ENCODE measurements around the gene SLIT3. TPM values are rescaled to one million over a fixed set of nuclear protein-coding genes. Genes with fewer than 3 reads are reported as not detected.

SLIT3 gene
- total and polyA plus RNA-seq, 2 donors = 64.7 to 109 TPM

- no peak for DNase-seq (ENCODE audit: extremely low spot score)
- no peaks in the 10 kb centered on the region for H3K36me3 ChIP-seq (ENCODE audit: insufficient read depth)
- 76% methylated on average over 3 of the region's 3 CpGs for WGBS
- H3K27ac ChIP-seq (ENCODE audit: low read depth) = no peak overlapping the region
- H3K4me3 ChIP-seq (ENCODE audit: low read depth, low read length) = no peak overlapping the region
- H3K4me1 ChIP-seq (ENCODE audit: insufficient read depth) = no peaks in the 10 kb centered on the region
Observed at GRCh38 chr5:169162407-169162806, 138.5 kb downstream of the SLIT3 start.

- Histone ChIP-seq H3K4me1 (ENCODE audit: insufficient read depth) (no peaks in the 10 kb centered on the region), H3K4me3 (ENCODE audit: low read depth, low read length) (no peak overlapping the region), H3K36me3 (ENCODE audit: insufficient read depth) (no peaks in the 10 kb centered on the region), H3K27ac (ENCODE audit: low read depth) (no peak overlapping the region)
- WGBS = 26% methylated on average over 13 of the region's 13 CpGs
- peak; percentile 54 for DNase-seq (ENCODE audit: extremely low spot score)
Observed at GRCh38 chr5:169161022-169161680, 139.8 kb downstream of the SLIT3 start.

GRCh38 chr5:169160405-169160901, 140.5 kb downstream of the SLIT3 start:
- Histone ChIP-seq H3K4me1 (ENCODE audit: insufficient read depth) (no peaks in the 10 kb centered on the region), H3K27ac (ENCODE audit: low read depth) (no peak overlapping the region), H3K4me3 (ENCODE audit: low read depth, low read length) (no peak overlapping the region), H3K36me3 (ENCODE audit: insufficient read depth) (no peaks in the 10 kb centered on the region)
- 61% methylated on average over 6 of the region's 6 CpGs for WGBS
- no peak for DNase-seq (ENCODE audit: extremely low spot score)

GRCh38 chr5:169158764-169159163, 142.2 kb downstream of the SLIT3 start:
- H3K27ac ChIP-seq (ENCODE audit: low read depth) = no peak overlapping the region

GRCh38 chr5:169157064-169157463, 143.9 kb downstream of the SLIT3 start:
- WGBS = 94% methylated on average over 1 of the region's 1 CpG
- H3K4me3 ChIP-seq (ENCODE audit: low read depth, low read length) = no peak overlapping the region
- H3K27ac ChIP-seq (ENCODE audit: low read depth) = no peak overlapping the region
- no peak for DNase-seq (ENCODE audit: extremely low spot score)
- H3K4me1 ChIP-seq (ENCODE audit: insufficient read depth) = no peaks in the 10 kb centered on the region
- H3K36me3 ChIP-seq (ENCODE audit: insufficient read depth) = no peaks in the 10 kb centered on the region

More at GRCh38 chr5:169158764-169159163, 142.2 kb downstream of the SLIT3 start:
- no peaks in the 10 kb centered on the region for H3K4me1 ChIP-seq (ENCODE audit: insufficient read depth)
- DNase-seq (ENCODE audit: extremely low spot score) = no peak
- H3K36me3 ChIP-seq (ENCODE audit: insufficient read depth) = no peaks in the 10 kb centered on the region
- H3K4me3 ChIP-seq (ENCODE audit: low read depth, low read length) = no peak overlapping the region
- WGBS = 98% methylated on average over 4 of the region's 4 CpGs

- 85% methylated on average over 2 of the region's 2 CpGs for WGBS
- no peak for DNase-seq (ENCODE audit: extremely low spot score)
- Histone ChIP-seq H3K4me3 (ENCODE audit: low read depth, low read length) (no peak overlapping the region), H3K4me1 (ENCODE audit: insufficient read depth) (no peaks in the 10 kb centered on the region), H3K36me3 (ENCODE audit: insufficient read depth) (no peaks in the 10 kb centered on the region), H3K27ac (ENCODE audit: low read depth) (no peak overlapping the region)
Observed at GRCh38 chr5:169154679-169155078, 146.3 kb downstream of the SLIT3 start.

GRCh38 chr5:169153405-169153804, 147.5 kb downstream of the SLIT3 start:
- no peaks in the 10 kb centered on the region for H3K4me1 ChIP-seq (ENCODE audit: insufficient read depth)
- WGBS = 23% methylated on average over 2 of the region's 2 CpGs
- no peak for DNase-seq (ENCODE audit: extremely low spot score)
- no peak overlapping the region for H3K27ac ChIP-seq (ENCODE audit: low read depth)
- no peaks in the 10 kb centered on the region for H3K36me3 ChIP-seq (ENCODE audit: insufficient read depth)
- no peak overlapping the region for H3K4me3 ChIP-seq (ENCODE audit: low read depth, low read length)

- H3K4me3 ChIP-seq (ENCODE audit: low read depth, low read length) = no peak overlapping the region
- H3K4me1 ChIP-seq (ENCODE audit: insufficient read depth) = no peaks in the 10 kb centered on the region
- 73% methylated on average over 7 of the region's 7 CpGs for WGBS
- no peak overlapping the region for H3K27ac ChIP-seq (ENCODE audit: low read depth)
- no peaks in the 10 kb centered on the region for H3K36me3 ChIP-seq (ENCODE audit: insufficient read depth)
- no peak for DNase-seq (ENCODE audit: extremely low spot score)
Observed at GRCh38 chr5:169152946-169153345, 148.0 kb downstream of the SLIT3 start.

- H3K4me3 ChIP-seq (ENCODE audit: low read depth, low read length) = no peak overlapping the region
- H3K4me1 ChIP-seq (ENCODE audit: insufficient read depth) = no peaks in the 10 kb centered on the region
- DNase-seq (ENCODE audit: extremely low spot score) = no peak
- no peaks in the 10 kb centered on the region for H3K36me3 ChIP-seq (ENCODE audit: insufficient read depth)
- no peak overlapping the region for H3K27ac ChIP-seq (ENCODE audit: low read depth)
- WGBS = 79% methylated on average over 8 of the region's 8 CpGs
Observed at GRCh38 chr5:169152453-169152852, 148.5 kb downstream of the SLIT3 start.

- no peak overlapping the region for H3K27ac ChIP-seq (ENCODE audit: low read depth)
- H3K4me3 ChIP-seq (ENCODE audit: low read depth, low read length) = no peak overlapping the region
- H3K4me1 ChIP-seq (ENCODE audit: insufficient read depth) = no peaks in the 10 kb centered on the region
- WGBS = 75% methylated on average over 6 of the region's 6 CpGs
- DNase-seq (ENCODE audit: extremely low spot score) = no peak
- H3K36me3 ChIP-seq (ENCODE audit: insufficient read depth) = no peaks in the 10 kb centered on the region
Observed at GRCh38 chr5:169151051-169151805, 149.7 kb downstream of the SLIT3 start.

GRCh38 chr5:169150108-169150507, 150.8 kb downstream of the SLIT3 start:
- DNase-seq (ENCODE audit: extremely low spot score) = no peak
- WGBS = 93% methylated on average over 3 of the region's 3 CpGs
- no peak overlapping the region for H3K27ac ChIP-seq (ENCODE audit: low read depth)
- H3K4me1 ChIP-seq (ENCODE audit: insufficient read depth) = no peaks in the 10 kb centered on the region
- no peaks in the 10 kb centered on the region for H3K36me3 ChIP-seq (ENCODE audit: insufficient read depth)
- H3K4me3 ChIP-seq (ENCODE audit: low read depth, low read length) = no peak overlapping the region

GRCh38 chr5:169149317-169149716, 151.6 kb downstream of the SLIT3 start:
- Histone ChIP-seq H3K4me3 (ENCODE audit: low read depth, low read length) (no peak overlapping the region), H3K27ac (ENCODE audit: low read depth) (no peak overlapping the region), H3K4me1 (ENCODE audit: insufficient read depth) (no peaks in the 10 kb centered on the region), H3K36me3 (ENCODE audit: insufficient read depth) (no peaks in the 10 kb centered on the region)
- WGBS = 77% methylated on average over 4 of the region's 4 CpGs
- no peak for DNase-seq (ENCODE audit: extremely low spot score)

- H3K4me1 ChIP-seq (ENCODE audit: insufficient read depth) = no peaks in the 10 kb centered on the region
- WGBS = 61% methylated on average over 10 of the region's 10 CpGs
- no peak overlapping the region for H3K4me3 ChIP-seq (ENCODE audit: low read depth, low read length)
- DNase-seq (ENCODE audit: extremely low spot score) = no peak
- no peaks in the 10 kb centered on the region for H3K36me3 ChIP-seq (ENCODE audit: insufficient read depth)
- H3K27ac ChIP-seq (ENCODE audit: low read depth) = no peak overlapping the region
Observed at GRCh38 chr5:169148138-169148740, 152.7 kb downstream of the SLIT3 start.

GRCh38 chr5:169147534-169147933, 153.4 kb downstream of the SLIT3 start:
- no peaks in the 10 kb centered on the region for H3K36me3 ChIP-seq (ENCODE audit: insufficient read depth)
- no peak for DNase-seq (ENCODE audit: extremely low spot score)
- H3K4me3 ChIP-seq (ENCODE audit: low read depth, low read length) = no peak overlapping the region
- H3K4me1 ChIP-seq (ENCODE audit: insufficient read depth) = no peaks in the 10 kb centered on the region
- 86% methylated on average over 4 of the region's 4 CpGs for WGBS
- H3K27ac ChIP-seq (ENCODE audit: low read depth) = no peak overlapping the region

Data from urinary bladder (tissue), 4 donors.